DND-41 (cell line): ENCODE results near the gene POU3F4.

Experiments
- CTCF ChIP-seq: IDR thresholded peaks from 2 replicates; pipeline ENCODE4 v1.5.1; 2012; ENCODE audit warnings: borderline replicate concordance, low read length, moderate library complexity, mild to moderate bottlenecking; ENCODE audit not compliant: poor library complexity, severe bottlenecking; ENCODE audit errors: extremely low read depth
- EZH2 ChIP-seq: IDR thresholded peaks from 3 replicates; pipeline ENCODE4 v1.6.1; 2012; ENCODE audit warnings: borderline replicate concordance, low read depth, mild to moderate bottlenecking, moderate library complexity, low read length, inconsistent platforms; ENCODE audit not compliant: severe bottlenecking

- TF ChIP-seq CTCF, result no peak
- TF ChIP-seq EZH2, result no peak
Observed at GRCh38 chrX:83509254-83509801, 1.2 kb downstream of the POU3F4 start.
